Mesodermal cell (in vitro differentiated cells): ENCODE measurements around the gene ARNT2.
"Not testable (repeated sequence)": the region's sequence is repeated elsewhere in the genome, so short reads cannot be mapped to it uniquely, and the experiment has no call there.

ENCODE experiments used
- H3K27ac ChIP-seq: 2 replicates; pipeline ENCODE4 v1.7.0; 2013; ENCODE audit warnings: mild to moderate bottlenecking, low read depth, low read length, moderate library complexity; ENCODE audit not compliant: severe bottlenecking
- H3K36me3 ChIP-seq: 2 replicates; pipeline ENCODE4 v1.7.1; 2013; ENCODE audit warnings: mild to moderate bottlenecking, low read length, moderate library complexity; ENCODE audit not compliant: control insufficient read depth, insufficient read depth
- H3K4me1 ChIP-seq: one replicate; pipeline ENCODE4 v1.7.1; 2013; ENCODE audit warnings: mild to moderate bottlenecking, low read length; ENCODE audit not compliant: insufficient read depth, control insufficient read depth, poor library complexity, severe bottlenecking
- H3K4me3 ChIP-seq: 2 replicates; pipeline ENCODE4 v1.7.0; 2013; ENCODE audit warnings: low read length, control low read depth, mild to moderate bottlenecking; ENCODE audit not compliant: insufficient read depth, poor library complexity, severe bottlenecking; ENCODE audit errors: extremely low read depth
- H3K9me3 ChIP-seq: 2 replicates; pipeline ENCODE4 v1.7.1; 2013; ENCODE audit warnings: mild to moderate bottlenecking, low read length, moderate library complexity; ENCODE audit not compliant: control insufficient read depth
- WGBS, 2 experiments: methylation state at CpG; one replicate each; pipeline ENCODE4 v1.1.5; 2013; ENCODE audit warnings: missing lambda C conversion rate in 2 of 2; ENCODE audit not compliant: insufficient coverage in 2 of 2; 5-methylcytosine and 5-hydroxymethylcytosine counted together

Gene ARNT2

GRCh38 chr15:80636675-80637074 lies 232.5 kb downstream of the ARNT2 start:
- no peaks in the 10 kb centered on the region for H3K36me3 ChIP-seq
- H3K9me3 ChIP-seq = peaks cover 9% of the 10 kb centered on the region
- no peak overlapping the region for H3K27ac ChIP-seq
- H3K4me1 ChIP-seq = no peaks in the 10 kb centered on the region
- 53 to 58% methylated on average over 5 of the region's 7 CpGs for WGBS, 2 experiments
- no peak overlapping the region for H3K4me3 ChIP-seq

DNA sequence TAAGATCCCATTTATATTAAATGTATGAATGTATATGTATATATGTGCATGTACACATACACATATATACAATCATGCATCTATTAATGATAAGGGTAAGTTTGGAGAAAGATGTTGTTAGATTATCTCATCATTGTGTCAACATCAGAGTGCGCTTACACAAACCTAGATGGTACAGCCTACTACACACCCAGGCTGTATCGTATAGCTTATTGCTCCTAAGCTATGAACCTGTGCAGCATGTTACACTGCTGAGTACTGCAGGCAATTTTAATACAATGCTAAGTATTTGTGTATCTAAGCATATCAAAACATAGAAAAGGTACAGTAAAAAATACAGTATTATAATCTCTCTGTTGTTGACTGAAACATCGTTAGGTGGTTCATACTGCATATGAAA lies 233.6 kb downstream of the ARNT2 start:
- Histone ChIP-seq H3K27ac (no peak overlapping the region), H3K36me3 (no peaks in the 10 kb centered on the region), H3K4me3 (no peak overlapping the region), H3K9me3 (peaks cover 9% of the 10 kb centered on the region), H3K4me1 (no peaks in the 10 kb centered on the region)
- no CpG with 5 or more reads among the region's 3 CpGs for WGBS, 2 experiments

DNA sequence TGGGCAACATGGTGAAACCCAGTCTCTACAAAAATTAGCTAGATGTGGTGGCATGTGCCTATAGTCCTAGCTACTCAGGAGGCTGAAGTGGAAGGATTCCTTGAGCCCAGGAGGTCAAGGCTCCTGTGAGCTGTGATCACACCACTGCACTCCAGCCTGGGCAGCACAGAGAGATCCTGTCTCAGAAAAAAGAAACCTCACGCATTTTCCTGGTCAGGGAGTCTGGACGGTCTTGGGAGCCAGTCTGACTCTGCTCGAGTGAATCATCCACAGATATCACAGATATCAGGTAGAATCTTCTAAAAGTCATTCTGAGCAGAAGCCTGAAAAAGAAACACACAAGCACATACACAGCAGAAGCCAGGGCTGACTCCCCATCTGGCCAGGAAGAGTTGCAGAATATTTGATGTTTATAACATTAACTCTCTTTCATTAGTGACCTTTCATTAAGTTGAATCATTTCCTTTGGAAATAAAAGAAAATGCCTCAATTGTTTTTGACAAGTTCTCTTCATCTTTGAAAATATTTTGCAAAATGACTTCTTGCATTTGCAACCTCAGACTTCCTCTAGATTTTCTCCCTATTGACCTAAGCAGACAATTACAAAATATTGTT lies 234.5 kb downstream of the ARNT2 start:
- WGBS, 2 experiments = 62 to 86% methylated on average over 2 to 3 of the region's 3 CpGs
- H3K4me3 ChIP-seq = no peak overlapping the region

DNA sequence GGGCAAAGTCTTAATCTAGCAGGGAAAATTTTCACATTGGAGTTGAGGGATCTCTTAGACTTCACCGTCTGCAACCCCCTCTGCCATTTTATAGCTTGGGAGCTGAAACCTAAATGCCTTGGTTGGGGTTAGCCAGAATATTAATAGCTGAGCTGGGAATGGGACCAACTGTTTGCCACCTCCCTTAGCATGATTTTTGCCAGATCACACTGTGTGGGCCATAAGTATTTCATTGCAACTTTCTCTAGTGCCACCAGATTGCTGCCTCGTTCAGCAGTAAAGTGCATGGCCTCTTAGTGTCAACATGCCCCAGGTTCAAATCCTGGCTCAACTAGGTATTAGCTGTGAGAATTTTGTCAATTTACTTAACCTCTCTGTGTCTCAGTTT lies 235.0 kb downstream of the ARNT2 start:
- H3K4me1 ChIP-seq = no peaks in the 10 kb centered on the region
- no peaks in the 10 kb centered on the region for H3K36me3 ChIP-seq
- H3K9me3 ChIP-seq = peaks cover 9% of the 10 kb centered on the region
- H3K27ac ChIP-seq = no peak overlapping the region
- 100% methylated on average over 1 of the region's 2 CpGs; no CpG with 5 or more reads in 1 of the 2 experiments for WGBS, 2 experiments
- H3K4me3 ChIP-seq = no peak overlapping the region

More for the DNA sequence above, 234.5 kb downstream of the ARNT2 start:
- H3K9me3 ChIP-seq = peaks cover 9% of the 10 kb centered on the region
- H3K36me3 ChIP-seq = no peaks in the 10 kb centered on the region
- H3K27ac ChIP-seq = no peak overlapping the region
- no peaks in the 10 kb centered on the region for H3K4me1 ChIP-seq

DNA sequence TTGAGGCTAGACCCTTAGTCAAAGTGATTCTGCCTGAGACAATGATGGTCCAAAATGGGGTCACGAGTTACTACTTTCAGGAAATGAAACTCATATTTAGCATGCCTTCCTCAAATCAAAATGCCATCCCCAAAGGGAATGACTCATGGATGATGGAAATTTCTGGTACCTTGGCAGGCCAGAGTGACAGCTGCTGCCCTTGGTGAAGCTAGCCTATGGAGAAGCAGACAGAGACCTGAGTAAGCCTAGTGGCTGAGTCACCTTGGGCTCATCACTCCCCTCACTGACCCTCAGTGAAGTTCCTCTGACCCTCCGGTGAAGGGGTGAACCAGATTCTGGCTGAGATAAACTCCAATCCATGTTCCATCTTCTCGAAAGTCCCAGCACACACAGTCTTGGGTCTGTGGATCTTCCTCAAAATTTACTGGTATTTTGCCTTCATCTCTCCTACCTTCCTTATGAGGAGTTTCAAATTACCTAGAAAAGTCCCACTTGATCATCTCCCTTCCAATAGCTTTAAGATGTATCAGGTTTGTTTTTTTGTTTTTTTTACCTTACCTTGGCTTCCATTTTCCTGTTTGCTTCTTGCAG lies 236.4 kb downstream of the ARNT2 start:
- 81 to 92% methylated on average over 2 of the region's 3 CpGs for WGBS, 2 experiments
- Histone ChIP-seq H3K9me3 (peaks cover 9% of the 10 kb centered on the region), H3K36me3 (no peaks in the 10 kb centered on the region), H3K4me1 (no peaks in the 10 kb centered on the region), H3K4me3 (no peak overlapping the region), H3K27ac (no peak overlapping the region)

- Histone ChIP-seq H3K36me3 (no peaks in the 10 kb centered on the region), H3K4me1 (no peaks in the 10 kb centered on the region), H3K9me3 (peaks cover 9% of the 10 kb centered on the region), H3K27ac (no peak overlapping the region), H3K4me3 (no peak overlapping the region)
- 93 to 94% methylated on average over 2 to 5 of the region's 7 CpGs for WGBS, 2 experiments
Measured at GRCh38 chr15:80641384-80641783, 237.2 kb downstream of the ARNT2 start.

- WGBS, 2 experiments = 90 to 94% methylated on average over 5 to 7 of the region's 7 CpGs
- peaks cover 11% of the 10 kb centered on the region for H3K9me3 ChIP-seq
- no peaks in the 10 kb centered on the region for H3K4me1 ChIP-seq
- H3K36me3 ChIP-seq = no peaks in the 10 kb centered on the region
- H3K27ac ChIP-seq = no peak overlapping the region
- no peak overlapping the region for H3K4me3 ChIP-seq
Measured at GRCh38 chr15:80643431-80643951, 239.3 kb downstream of the ARNT2 start.

DNA sequence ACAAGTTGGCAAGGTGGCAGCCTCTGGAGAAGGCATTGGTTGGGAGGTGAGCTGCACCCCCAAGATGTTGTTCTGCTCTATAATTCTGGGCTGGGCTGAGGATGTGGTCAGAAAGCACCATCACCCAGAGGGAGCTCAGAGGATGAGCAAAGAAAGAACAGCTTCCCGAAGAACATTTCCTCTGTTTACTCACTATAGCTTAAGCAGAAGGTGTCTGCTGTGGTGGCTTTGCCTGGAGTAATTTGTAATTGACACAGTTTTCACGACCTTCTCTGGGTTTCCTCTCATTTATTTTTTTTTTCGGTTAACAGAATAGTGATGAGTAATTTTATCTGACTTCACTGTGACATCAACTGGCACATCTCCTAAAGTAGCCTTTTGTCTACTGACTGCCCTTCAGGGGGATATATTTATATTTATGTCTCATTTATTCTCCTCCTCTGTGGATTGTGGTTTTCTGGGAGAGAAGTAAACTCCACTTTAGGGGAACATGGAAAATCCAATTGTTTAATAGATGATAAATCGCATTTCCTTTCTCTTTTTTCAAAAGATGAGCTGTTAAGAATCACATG lies 241.4 kb downstream of the ARNT2 start:
- H3K27ac ChIP-seq = no peak overlapping the region
- no peaks in the 10 kb centered on the region for H3K36me3 ChIP-seq
- peaks cover 17% of the 10 kb centered on the region for H3K9me3 ChIP-seq
- no peaks in the 10 kb centered on the region for H3K4me1 ChIP-seq
- H3K4me3 ChIP-seq = no peak overlapping the region
- 86% methylated on average over 1 of the region's 4 CpGs; no CpG with 5 or more reads in 1 of the 2 experiments for WGBS, 2 experiments

DNA sequence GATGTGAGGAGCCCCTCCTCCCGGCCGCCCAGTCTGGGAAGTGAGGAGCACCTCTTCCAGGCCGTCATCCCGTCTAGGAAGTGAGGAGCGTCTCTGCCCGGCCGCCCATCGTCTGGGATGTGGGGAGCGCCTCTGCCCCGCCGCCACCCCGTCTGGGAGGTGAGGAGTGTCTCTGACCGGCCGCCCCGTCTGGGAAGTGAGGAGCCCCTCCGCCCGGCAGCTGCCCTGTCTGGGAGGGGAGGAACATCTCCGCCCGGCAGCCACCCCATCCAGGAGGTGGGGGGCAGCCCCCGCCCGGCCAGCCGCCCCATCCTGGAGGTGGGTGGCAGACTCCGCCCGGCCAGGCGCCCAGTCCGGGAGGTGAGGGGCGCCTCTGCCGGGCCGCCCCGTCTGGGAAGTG lies 243.2 kb downstream of the ARNT2 start:
- H3K9me3 ChIP-seq = peaks cover 20% of the 10 kb centered on the region
- 95 to 97% methylated on average over 10 to 26 of the region's 30 CpGs for WGBS, 2 experiments
- not testable (repeated sequence) for H3K27ac ChIP-seq, H3K4me1 ChIP-seq, H3K36me3 ChIP-seq, H3K4me3 ChIP-seq
